Coronary artery (tissue), 2 donors: Measurements from ENCODE around the gene FAM200A.
A peak's percentile ranks its signal among the peaks of the same experiment; 100 is the strongest.

Experiments used
- DNase-seq: peaks from one replicate; pipeline ENCODE4 v3.0.0-alpha.2; 2017; ENCODE audit warnings: low spot score
- H3K27ac ChIP-seq, 2 donors: fragments of 200-600 bp; sonication (generic); one replicate each; pipeline ENCODE4 v1.5.1; 2016 to 2019
- H3K4me3 ChIP-seq: fragments of 200-600 bp; sonication (generic); 2 replicates; pipeline ENCODE4 v1.5.1; 2016; ENCODE audit warnings: mild to moderate bottlenecking, moderate library complexity
- TF ChIP-seq, protein P1 (sequence below): fragments of 200-600 bp; sonication (generic); IDR thresholded peaks from one replicate; pipeline ENCODE4 v1.5.1; 2019; ENCODE audit warnings: antibody characterized with exemption

Gene FAM200A

DNA sequence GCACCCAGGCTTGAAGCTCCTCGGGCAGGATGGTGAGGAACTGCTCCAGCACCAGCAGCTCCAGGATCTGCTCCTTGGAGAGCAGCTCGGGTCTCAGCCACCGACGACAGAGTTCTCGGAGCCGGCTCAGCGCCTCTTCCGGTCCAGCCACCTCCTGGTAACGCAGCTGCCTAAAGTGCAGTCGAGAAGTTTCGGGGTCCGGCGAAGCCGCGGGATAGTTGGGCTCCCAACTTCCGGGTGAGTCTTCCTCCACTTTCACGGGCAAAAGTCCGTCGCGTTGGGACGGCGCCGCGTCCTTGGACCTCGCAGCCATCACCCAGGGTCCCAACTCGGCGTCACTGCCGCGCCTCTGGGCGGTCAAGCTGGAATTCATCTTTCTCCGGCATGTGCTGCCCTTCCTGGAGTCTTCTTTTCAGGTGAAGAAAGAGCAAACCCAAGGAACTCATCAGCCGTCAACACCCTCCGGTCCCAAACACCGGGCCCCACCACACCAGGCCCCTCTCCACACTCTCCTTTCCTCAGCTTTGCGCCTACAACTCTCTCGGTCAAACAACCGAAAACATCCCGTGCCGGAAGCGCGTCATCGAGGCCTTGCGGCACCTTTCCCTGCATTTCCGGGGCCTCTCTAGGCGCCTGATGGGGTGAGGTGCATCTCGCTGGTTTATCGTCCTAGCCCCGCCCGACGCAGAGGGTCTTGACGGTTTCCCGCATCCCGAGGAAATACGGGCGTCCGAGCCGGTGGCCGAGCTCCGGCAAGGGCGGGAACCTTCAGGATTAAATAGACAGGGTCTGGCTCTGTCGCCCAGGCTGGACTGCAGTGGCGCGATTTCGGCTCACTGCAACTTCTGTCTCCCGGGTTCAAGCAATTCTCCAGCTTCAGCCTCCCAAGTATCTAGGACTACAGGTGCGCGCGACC lies 51.9 kb downstream of the FAM200A start, which contains the start of gene ZNF394:
TSS of gene ZNF394 (minus strand) at position 561 of the 916 bp plus-strand sequence. CDS start at position 373, 188 bp downstream.
- TF ChIP-seq, protein P1, sequence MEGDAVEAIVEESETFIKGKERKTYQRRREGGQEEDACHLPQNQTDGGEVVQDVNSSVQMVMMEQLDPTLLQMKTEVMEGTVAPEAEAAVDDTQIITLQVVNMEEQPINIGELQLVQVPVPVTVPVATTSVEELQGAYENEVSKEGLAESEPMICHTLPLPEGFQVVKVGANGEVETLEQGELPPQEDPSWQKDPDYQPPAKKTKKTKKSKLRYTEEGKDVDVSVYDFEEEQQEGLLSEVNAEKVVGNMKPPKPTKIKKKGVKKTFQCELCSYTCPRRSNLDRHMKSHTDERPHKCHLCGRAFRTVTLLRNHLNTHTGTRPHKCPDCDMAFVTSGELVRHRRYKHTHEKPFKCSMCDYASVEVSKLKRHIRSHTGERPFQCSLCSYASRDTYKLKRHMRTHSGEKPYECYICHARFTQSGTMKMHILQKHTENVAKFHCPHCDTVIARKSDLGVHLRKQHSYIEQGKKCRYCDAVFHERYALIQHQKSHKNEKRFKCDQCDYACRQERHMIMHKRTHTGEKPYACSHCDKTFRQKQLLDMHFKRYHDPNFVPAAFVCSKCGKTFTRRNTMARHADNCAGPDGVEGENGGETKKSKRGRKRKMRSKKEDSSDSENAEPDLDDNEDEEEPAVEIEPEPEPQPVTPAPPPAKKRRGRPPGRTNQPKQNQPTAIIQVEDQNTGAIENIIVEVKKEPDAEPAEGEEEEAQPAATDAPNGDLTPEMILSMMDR: no peak
- DNase-seq: peak; percentile 91
- H3K4me3 ChIP-seq: peak within 1 kb of the TSS; percentile 83
- H3K27ac ChIP-seq: peak within 1 kb of the TSS; percentile 87 to 90

DNA sequence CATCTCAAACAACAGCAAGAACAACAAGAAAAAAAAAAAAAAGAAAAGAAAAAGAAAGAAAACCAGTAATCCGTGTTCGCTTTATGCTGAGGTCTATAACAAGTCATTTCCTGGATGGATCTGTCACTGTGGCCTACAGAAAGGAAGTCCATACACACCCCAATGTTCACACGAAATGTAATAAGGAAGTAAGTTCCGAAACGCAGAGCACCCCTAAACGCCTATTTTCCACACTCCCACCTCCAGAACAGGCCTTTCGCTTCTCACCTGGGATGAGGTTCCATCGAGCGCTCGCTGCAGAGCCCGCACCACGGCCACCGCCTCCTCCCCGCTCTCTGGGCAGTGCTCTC lies 52.6 kb downstream of the FAM200A start:
- H3K4me3 ChIP-seq: peak overlapping the region; percentile 83
- no peak for DNase-seq
- peak overlapping the region; percentile 87 to 90 for H3K27ac ChIP-seq
- TF ChIP-seq, protein P1: no peak

DNA sequence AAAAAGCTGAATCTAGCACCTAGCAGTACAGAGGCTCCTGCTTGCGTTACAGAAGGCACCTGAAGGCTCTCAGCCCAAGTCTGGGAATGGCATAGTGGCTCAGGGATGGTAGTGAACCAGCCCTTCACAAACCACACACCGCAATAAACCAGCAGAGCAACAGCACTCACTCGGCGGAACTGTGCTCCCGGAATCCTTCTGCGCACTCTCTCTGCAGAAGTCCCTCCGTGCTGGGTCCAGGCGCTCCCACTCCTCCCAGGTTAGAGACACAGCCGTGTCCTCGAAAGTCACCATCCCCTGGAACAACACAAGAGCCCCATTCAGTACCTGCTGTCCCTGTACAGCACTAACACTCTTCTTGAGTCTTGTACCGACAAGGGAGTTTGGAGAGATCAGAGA lies 53.4 kb downstream of the FAM200A start:
- peak overlapping the region; percentile 83 for H3K4me3 ChIP-seq
- no peak overlapping the region for H3K27ac ChIP-seq
- TF ChIP-seq, protein P1: no peak
- DNase-seq: no peak

DNA sequence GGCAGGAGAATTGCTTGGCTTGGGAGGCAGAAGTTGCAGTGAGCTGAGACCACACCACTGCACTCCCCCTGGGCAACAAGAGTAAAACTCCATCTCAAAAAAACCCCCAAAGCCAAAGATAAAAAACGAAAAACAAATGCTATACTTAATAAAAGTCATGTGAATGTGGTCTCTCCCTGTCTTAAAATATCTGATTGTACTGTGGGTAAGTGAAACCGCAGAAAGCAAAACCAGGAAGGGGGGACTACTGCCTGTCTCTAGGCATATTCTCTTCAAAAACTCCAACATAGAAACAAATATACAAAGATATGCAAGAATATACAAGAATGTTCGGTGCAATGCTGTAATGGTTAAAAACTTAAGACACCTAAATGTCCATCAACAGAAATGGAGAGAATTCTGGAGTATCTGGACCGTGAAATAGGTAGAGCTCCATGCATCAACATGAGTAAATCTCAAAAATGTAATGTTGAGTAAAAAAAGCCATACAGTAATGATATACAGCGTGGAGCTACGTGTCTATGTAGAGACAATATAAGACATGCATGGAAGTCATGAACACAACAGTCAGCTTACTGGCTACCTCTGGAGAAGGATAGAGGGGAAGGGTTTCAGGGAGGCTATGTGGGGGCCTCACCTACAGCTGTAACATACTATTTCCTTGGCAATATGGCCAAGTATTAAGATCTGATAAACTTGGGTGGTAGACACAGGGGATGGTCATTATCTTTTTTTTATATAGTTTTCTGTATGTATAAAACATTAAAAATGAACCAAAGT lies 54.0 kb downstream of the FAM200A start:
- DNase-seq: no peak
- H3K4me3 ChIP-seq: peak overlapping the region; percentile 83
- TF ChIP-seq, protein P1: no peak
- H3K27ac ChIP-seq: no peak overlapping the region
